CD4-positive, alpha-beta T cell treated with Interleukin-6 at 100 ng/mL for 8 hours (primary cell): ENCODE measurements around the gene OSBPL1A.

Experiments used
- DNase-seq: peaks from one replicate; pipeline ENCODE4 v3.0.0-alpha.2; 2020; ENCODE audit warnings: mixed read lengths, low spot score

OSBPL1A gene

GRCh38 chr18:24397694-24398368 is at the start of gene OSBPL1A:
Gene OSBPL1A, minus strand, starts transcription at chr18:24397824. Its CDS starts 20,291 bp downstream, at chr18:24377533.
- DNase-seq, result peak; percentile 82

DNA sequence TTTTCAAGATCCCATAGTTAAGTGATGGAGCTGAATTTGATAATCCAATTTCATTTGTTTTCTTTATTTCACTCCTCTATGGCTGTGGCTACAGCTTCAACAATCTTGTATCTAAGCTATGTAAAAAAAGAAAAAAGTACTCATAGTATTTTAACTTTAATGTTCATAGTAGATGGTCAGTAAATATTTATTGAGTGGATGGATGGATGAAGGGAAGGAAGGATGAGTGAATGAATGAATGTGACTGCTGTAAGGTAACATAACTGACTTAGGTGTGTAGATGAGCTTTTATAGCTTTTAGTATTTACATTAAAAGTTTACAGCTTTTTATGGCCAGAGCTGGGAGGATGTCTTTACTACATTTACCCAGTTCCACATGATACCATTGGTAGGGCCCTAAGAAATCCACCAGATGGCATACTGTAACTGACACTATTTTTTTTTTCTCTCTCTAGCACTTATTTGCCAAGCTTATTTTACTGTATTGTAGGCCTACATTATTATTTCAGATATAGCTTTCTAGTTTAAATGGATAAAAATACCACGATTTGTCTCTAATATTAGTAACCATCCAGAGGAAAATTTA is 49.4 kb upstream of the OSBPL1A start:
- DNase-seq, result no peak

GRCh38 chr18:24446453-24446852 is 48.8 kb upstream of the OSBPL1A start:
- DNase-seq, result no peak

- DNase-seq, result no peak
Measured at GRCh38 chr18:24443870-24444269, 46.2 kb upstream of the OSBPL1A start.

DNA sequence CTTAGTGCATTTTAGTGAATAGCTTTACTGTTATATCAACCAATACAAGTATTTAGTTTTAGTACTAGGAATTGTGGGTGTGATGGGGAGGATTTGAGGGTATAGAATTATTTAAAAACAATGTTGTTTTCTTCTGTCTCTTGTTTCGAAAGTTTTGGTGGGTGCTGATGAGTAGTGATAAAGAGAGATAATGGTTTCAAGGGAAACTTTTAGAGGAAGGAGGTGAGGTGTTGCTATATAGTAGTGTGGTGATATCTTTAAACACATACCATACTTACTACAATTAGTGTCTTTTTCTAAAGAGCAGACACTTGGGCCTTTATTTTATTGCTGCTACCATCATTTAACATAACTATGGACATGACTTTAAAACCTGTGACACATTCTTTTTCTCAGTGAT is 39.3 kb upstream of the OSBPL1A start:
- no peak for DNase-seq

DNA sequence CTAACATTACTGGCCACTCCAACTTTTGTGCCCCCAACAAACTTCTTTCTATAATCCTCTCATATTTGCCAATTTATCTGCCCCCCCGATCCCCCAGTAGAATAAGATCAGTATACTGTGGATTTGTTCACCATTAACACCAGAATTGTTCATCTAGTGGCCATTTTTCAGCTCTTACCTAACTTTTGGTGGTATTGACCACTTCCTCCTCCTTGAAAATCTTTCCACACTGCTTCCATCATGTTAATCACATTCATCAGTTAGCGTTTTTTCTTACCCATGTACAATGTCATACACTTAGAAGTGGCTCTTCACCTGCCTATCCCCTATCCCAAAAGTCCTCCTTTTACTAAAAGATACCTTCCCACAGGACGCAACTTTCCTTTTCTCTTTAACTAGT is 35.0 kb upstream of the OSBPL1A start:
- no peak for DNase-seq

- DNase-seq, result no peak
Measured at GRCh38 chr18:24429188-24429587, 31.6 kb upstream of the OSBPL1A start.

DNA sequence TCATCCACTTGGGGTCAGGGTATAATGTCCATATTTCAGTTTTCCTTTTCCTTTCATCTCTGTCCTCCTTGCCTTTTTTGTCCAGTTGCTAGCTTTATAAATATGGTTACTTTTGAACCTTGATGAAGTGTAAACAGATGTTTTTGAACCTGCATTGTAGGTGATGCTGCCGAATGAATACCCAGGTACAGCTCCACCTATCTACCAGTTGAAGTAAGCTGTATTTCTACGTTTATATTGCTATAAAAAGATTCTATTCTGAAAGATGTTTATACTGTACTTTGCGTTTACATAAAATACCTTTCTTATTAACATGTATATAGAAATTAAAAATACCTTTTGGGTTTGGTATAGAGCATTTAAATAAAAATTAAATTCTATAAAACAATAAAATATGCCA is 31.1 kb upstream of the OSBPL1A start:
- no peak for DNase-seq

DNA sequence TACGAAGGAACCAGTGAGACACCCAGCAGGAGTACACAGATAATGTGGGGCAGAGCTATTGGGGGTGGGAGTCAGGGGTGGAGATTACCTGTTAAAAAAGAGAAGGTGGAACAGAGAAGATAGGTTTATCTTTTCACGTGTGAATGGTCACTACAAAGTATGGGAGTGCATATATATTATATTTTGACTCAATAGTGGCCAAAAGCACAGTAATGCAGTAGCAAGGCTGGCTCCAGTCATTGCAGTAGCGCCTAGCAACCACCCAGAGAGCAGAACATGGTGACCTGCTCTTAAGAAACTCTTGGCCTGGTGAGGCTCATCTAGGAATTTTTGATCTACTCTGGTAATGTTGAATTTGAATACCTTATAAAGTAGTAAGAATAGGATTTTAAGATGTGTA is 29.9 kb upstream of the OSBPL1A start:
- DNase-seq, result no peak

- DNase-seq, result peak; percentile 76
Measured at GRCh38 chr18:24426398-24427294, 29.0 kb upstream of the OSBPL1A start, which contains the start of gene IMPACT. Gene IMPACT, plus strand, starts transcription at chr18:24426670. Its CDS starts 87 bp downstream, at chr18:24426757.

GRCh38 chr18:24426073-24426397 is 28.4 kb upstream of the OSBPL1A start:
- DNase-seq, result no peak

DNA sequence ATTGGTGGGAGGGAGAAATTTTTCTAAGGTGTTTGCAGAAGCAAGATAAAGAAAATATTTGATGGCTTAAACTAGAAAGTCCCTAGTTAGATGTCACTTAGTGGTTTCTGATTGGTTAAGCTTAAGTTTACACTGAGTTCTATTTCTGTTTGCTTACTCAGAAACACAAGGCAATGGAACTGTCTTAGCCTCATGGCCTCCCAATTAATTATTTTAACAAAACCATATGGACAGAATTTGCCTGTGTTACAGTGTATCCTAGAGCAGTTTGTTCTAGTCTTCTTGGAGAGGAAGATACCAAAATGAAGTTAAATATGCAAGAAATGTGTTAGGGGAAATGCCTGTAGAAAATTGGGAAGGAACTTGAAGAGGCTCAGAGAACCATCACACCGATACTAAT is 24.2 kb upstream of the OSBPL1A start:
- no peak for DNase-seq

- DNase-seq, result no peak
Measured at GRCh38 chr18:24420551-24420950, 22.9 kb upstream of the OSBPL1A start.

GRCh38 chr18:24417480-24417879 is 19.9 kb upstream of the OSBPL1A start:
- no peak for DNase-seq

DNA sequence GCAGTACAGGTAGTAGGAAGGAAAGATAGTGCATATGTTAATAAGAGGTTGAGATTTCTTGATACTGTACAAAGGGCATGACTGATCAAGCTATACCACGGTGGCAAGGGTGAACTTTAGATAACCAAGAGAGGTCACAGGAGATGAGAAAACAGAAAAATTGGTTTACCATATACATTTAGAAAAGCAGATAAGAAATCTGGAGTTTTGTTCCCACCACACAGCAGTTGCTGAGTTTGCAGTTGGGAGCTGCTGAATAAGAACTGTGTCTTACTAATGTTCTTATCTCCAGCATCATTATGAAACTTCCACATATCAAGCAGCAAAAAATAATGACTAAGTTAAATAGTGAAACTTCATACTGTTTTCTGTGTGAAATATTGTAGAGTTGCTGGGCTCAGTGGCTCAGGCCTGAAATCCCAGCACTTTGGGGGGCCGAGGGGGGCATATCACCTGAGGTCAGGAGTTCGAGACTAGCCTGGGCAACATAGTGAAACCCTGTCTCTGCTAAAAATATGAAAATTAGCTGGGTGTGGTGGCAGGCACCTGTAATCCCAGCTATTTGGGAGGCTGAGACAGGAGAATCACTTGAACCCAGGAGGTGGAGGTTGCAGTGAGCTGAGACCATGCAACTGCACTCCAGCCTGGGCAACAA is 16.9 kb upstream of the OSBPL1A start:
- DNase-seq, result no peak

- DNase-seq, result no peak
Measured at GRCh38 chr18:24413148-24413547, 15.5 kb upstream of the OSBPL1A start.

- no peak for DNase-seq
Measured at GRCh38 chr18:24408496-24408895, 10.9 kb upstream of the OSBPL1A start.

DNA sequence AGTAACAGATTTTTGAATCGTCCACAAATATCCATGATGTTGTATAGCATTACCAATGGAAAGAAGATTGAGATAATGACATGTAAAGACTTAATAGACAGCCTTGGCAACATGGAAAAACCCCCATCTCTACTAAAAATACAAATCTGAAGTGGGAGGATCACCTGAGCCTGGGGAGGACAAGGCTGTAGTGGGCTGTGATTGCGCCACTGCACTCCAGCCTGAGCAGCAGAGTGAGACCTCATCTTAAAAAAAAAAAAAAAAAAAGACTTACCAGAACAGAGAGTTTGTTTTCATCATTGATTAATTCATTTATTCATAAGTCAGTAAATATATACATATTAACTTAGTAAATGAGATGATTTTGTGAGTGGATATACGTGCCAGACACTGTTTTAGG is 7.0 kb upstream of the OSBPL1A start:
- DNase-seq, result no peak

- no peak for DNase-seq
Measured at GRCh38 chr18:24403076-24403475, 5.5 kb upstream of the OSBPL1A start.

- DNase-seq, result no peak
Measured at GRCh38 chr18:24402209-24402785, 4.7 kb upstream of the OSBPL1A start.

- no peak for DNase-seq
Measured at GRCh38 chr18:24400587-24400986, 3.0 kb upstream of the OSBPL1A start.

GRCh38 chr18:24398540-24398939 is 916 bp upstream of the OSBPL1A start:
- DNase-seq, result no peak
